IPS-20b (cell line): Measurements from ENCODE around the gene UCK2.

Experiments
- H3K27ac ChIP-seq: one replicate; pipeline ENCODE4 v1.5.1; 2013; ENCODE audit warnings: low read length
- H3K27me3 ChIP-seq: 2 replicates; pipeline ENCODE4 v1.6.1; 2013; ENCODE audit warnings: mild to moderate bottlenecking, low read length, inconsistent platforms; ENCODE audit not compliant: insufficient read depth
- H3K36me3 ChIP-seq: 2 replicates; pipeline ENCODE4 v1.6.1; 2013; ENCODE audit warnings: low read depth, mild to moderate bottlenecking, inconsistent platforms, low read length, moderate library complexity; ENCODE audit not compliant: insufficient read depth
- H3K4me1 ChIP-seq: 2 replicates; pipeline ENCODE4 v1.6.1; 2013; ENCODE audit warnings: mild to moderate bottlenecking, control low read depth, inconsistent platforms, low read length, moderate library complexity; ENCODE audit not compliant: insufficient read depth
- H3K4me3 ChIP-seq: 2 replicates; pipeline ENCODE4 v1.5.1; 2013; ENCODE audit warnings: mild to moderate bottlenecking, low read length, inconsistent platforms
- H3K9ac ChIP-seq: 2 replicates; pipeline ENCODE4 v1.6.1; 2013; ENCODE audit warnings: low read depth, mild to moderate bottlenecking, inconsistent platforms, low read length, moderate library complexity
- H3K9me3 ChIP-seq: 2 replicates; pipeline ENCODE4 v1.6.1; 2013; ENCODE audit warnings: mild to moderate bottlenecking, low read depth, low read length, inconsistent platforms; ENCODE audit not compliant: insufficient read depth

Gene UCK2

GRCh38 chr1:165885305-165885694 is 57.9 kb downstream of the UCK2 start:
- H3K27ac ChIP-seq = no peak overlapping the region
- H3K4me3 ChIP-seq = no peak overlapping the region
- no peaks in the 10 kb centered on the region for H3K9me3 ChIP-seq
- H3K9ac ChIP-seq = no peak overlapping the region
- peaks cover 11% of the 10 kb centered on the region for H3K36me3 ChIP-seq
- H3K27me3 ChIP-seq = no peaks in the 10 kb centered on the region
- peaks cover 21% of the 10 kb centered on the region; the same call in 1 of the 2 replicates for H3K4me1 ChIP-seq

GRCh38 chr1:165886193-165886592 is 58.8 kb downstream of the UCK2 start:
- peaks cover 21% of the 10 kb centered on the region; the same call in 1 of the 2 replicates for H3K4me1 ChIP-seq
- H3K27me3 ChIP-seq = no peaks in the 10 kb centered on the region
- no peak overlapping the region for H3K27ac ChIP-seq
- peaks cover 20% of the 10 kb centered on the region for H3K36me3 ChIP-seq
- H3K4me3 ChIP-seq = no peak overlapping the region
- no peak overlapping the region for H3K9ac ChIP-seq
- 0 out of 2 replicates have a peak, but pooled peaks cover under 1% of the 10 kb centered on the region for H3K9me3 ChIP-seq

GRCh38 chr1:165886983-165887382 is 59.6 kb downstream of the UCK2 start:
- Histone ChIP-seq H3K9me3 (0 out of 2 replicates have a peak, but pooled peaks cover 4% of the 10 kb centered on the region), H3K9ac (no peak overlapping the region), H3K27ac (no peak overlapping the region), H3K36me3 (peaks cover 28% of the 10 kb centered on the region), H3K4me1 (peaks cover 21% of the 10 kb centered on the region; the same call in 1 of the 2 replicates), H3K4me3 (no peak overlapping the region), H3K27me3 (no peaks in the 10 kb centered on the region)

GRCh38 chr1:165887877-165888551 is 60.6 kb downstream of the UCK2 start:
- no peak overlapping the region for H3K4me3 ChIP-seq
- H3K36me3 ChIP-seq = peaks cover 39% of the 10 kb centered on the region
- H3K4me1 ChIP-seq = peaks cover 21% of the 10 kb centered on the region; the same call in 1 of the 2 replicates
- 0 out of 2 replicates have a peak, but pooled peaks cover 4% of the 10 kb centered on the region for H3K9me3 ChIP-seq
- no peak overlapping the region for H3K27ac ChIP-seq
- H3K27me3 ChIP-seq = no peaks in the 10 kb centered on the region
- no peak overlapping the region for H3K9ac ChIP-seq

GRCh38 chr1:165888552-165888920 is 61.1 kb downstream of the UCK2 start:
- H3K27ac ChIP-seq = no peak overlapping the region
- no peak overlapping the region for H3K4me3 ChIP-seq
- H3K27me3 ChIP-seq = no peaks in the 10 kb centered on the region
- peaks cover 18% of the 10 kb centered on the region; the same call in 1 of the 2 replicates for H3K4me1 ChIP-seq
- H3K36me3 ChIP-seq = peaks cover 44% of the 10 kb centered on the region
- 0 out of 2 replicates have a peak, but pooled peaks cover 4% of the 10 kb centered on the region for H3K9me3 ChIP-seq
- H3K9ac ChIP-seq = no peak overlapping the region

GRCh38 chr1:165890684-165891083 is 63.3 kb downstream of the UCK2 start:
- no peak overlapping the region for H3K4me3 ChIP-seq
- H3K9ac ChIP-seq = no peak overlapping the region
- H3K27ac ChIP-seq = no peak overlapping the region
- peaks cover 65% of the 10 kb centered on the region for H3K36me3 ChIP-seq
- H3K9me3 ChIP-seq = 0 out of 2 replicates have a peak, but pooled peaks cover 4% of the 10 kb centered on the region
- H3K4me1 ChIP-seq = no peaks in the 10 kb centered on the region
- no peaks in the 10 kb centered on the region for H3K27me3 ChIP-seq

- no peaks in the 10 kb centered on the region for H3K27me3 ChIP-seq
- no peak overlapping the region for H3K9ac ChIP-seq
- no peak overlapping the region for H3K27ac ChIP-seq
- H3K4me1 ChIP-seq = no peaks in the 10 kb centered on the region
- H3K4me3 ChIP-seq = no peak overlapping the region
- 0 out of 2 replicates have a peak, but pooled peaks cover 4% of the 10 kb centered on the region for H3K9me3 ChIP-seq
- H3K36me3 ChIP-seq = peaks cover 71% of the 10 kb centered on the region
These were observed 63.9 kb downstream of the UCK2 start for GRCh38 chr1:165891111-165891860.

- Histone ChIP-seq H3K27me3 (no peaks in the 10 kb centered on the region), H3K9me3 (0 out of 2 replicates have a peak, but pooled peaks cover 4% of the 10 kb centered on the region), H3K27ac (no peak overlapping the region), H3K9ac (no peak overlapping the region), H3K36me3 (peaks cover 85% of the 10 kb centered on the region), H3K4me1 (no peaks in the 10 kb centered on the region), H3K4me3 (no peak overlapping the region)
These were observed 65.5 kb downstream of the UCK2 start for GRCh38 chr1:165892935-165893334.

- peaks cover 90% of the 10 kb centered on the region for H3K36me3 ChIP-seq
- H3K9me3 ChIP-seq = 0 out of 2 replicates have a peak, but pooled peaks cover 4% of the 10 kb centered on the region
These were observed 66.1 kb downstream of the UCK2 start for GRCh38 chr1:165893507-165893906.

GRCh38 chr1:165894591-165894990 is 67.2 kb downstream of the UCK2 start:
- no peak overlapping the region for H3K27ac ChIP-seq
- H3K4me3 ChIP-seq = no peak overlapping the region
- H3K9ac ChIP-seq = no peak overlapping the region
- peaks cover 3% of the 10 kb centered on the region; the same call in 1 of the 2 replicates for H3K4me1 ChIP-seq
- H3K9me3 ChIP-seq = 0 out of 2 replicates have a peak, but pooled peaks cover 4% of the 10 kb centered on the region
- peaks cover 100% of the 10 kb centered on the region for H3K36me3 ChIP-seq
- H3K27me3 ChIP-seq = no peaks in the 10 kb centered on the region

More at GRCh38 chr1:165893507-165893906, 66.1 kb downstream of the UCK2 start:
- Histone ChIP-seq H3K27ac (no peak overlapping the region), H3K27me3 (no peaks in the 10 kb centered on the region), H3K4me1 (peaks cover 3% of the 10 kb centered on the region; the same call in 1 of the 2 replicates), H3K4me3 (no peak overlapping the region), H3K9ac (no peak overlapping the region)

GRCh38 chr1:165895451-165895871 is 68.0 kb downstream of the UCK2 start:
- H3K4me1 ChIP-seq = peaks cover 3% of the 10 kb centered on the region; the same call in 1 of the 2 replicates
- H3K27ac ChIP-seq = no peak overlapping the region
- H3K36me3 ChIP-seq = peaks cover 100% of the 10 kb centered on the region
- no peak overlapping the region for H3K4me3 ChIP-seq
- no peaks in the 10 kb centered on the region for H3K27me3 ChIP-seq
- no peak overlapping the region for H3K9ac ChIP-seq
- H3K9me3 ChIP-seq = 0 out of 2 replicates have a peak, but pooled peaks cover 4% of the 10 kb centered on the region
